GM21381 (cell line): ENCODE measurements around the gene CEP43.

Experiments
- ATAC-seq: cut with Tn5 transposase; IDR thresholded peaks from one replicate; pipeline ENCODE4 v1.9.1; 2021; ENCODE audit warnings: mild to moderate bottlenecking, moderate library complexity; ENCODE audit not compliant: unreplicated experiment

Gene CEP43, protein sequence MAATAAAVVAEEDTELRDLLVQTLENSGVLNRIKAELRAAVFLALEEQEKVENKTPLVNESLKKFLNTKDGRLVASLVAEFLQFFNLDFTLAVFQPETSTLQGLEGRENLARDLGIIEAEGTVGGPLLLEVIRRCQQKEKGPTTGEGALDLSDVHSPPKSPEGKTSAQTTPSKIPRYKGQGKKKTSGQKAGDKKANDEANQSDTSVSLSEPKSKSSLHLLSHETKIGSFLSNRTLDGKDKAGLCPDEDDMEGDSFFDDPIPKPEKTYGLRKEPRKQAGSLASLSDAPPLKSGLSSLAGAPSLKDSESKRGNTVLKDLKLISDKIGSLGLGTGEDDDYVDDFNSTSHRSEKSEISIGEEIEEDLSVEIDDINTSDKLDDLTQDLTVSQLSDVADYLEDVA

DNA sequence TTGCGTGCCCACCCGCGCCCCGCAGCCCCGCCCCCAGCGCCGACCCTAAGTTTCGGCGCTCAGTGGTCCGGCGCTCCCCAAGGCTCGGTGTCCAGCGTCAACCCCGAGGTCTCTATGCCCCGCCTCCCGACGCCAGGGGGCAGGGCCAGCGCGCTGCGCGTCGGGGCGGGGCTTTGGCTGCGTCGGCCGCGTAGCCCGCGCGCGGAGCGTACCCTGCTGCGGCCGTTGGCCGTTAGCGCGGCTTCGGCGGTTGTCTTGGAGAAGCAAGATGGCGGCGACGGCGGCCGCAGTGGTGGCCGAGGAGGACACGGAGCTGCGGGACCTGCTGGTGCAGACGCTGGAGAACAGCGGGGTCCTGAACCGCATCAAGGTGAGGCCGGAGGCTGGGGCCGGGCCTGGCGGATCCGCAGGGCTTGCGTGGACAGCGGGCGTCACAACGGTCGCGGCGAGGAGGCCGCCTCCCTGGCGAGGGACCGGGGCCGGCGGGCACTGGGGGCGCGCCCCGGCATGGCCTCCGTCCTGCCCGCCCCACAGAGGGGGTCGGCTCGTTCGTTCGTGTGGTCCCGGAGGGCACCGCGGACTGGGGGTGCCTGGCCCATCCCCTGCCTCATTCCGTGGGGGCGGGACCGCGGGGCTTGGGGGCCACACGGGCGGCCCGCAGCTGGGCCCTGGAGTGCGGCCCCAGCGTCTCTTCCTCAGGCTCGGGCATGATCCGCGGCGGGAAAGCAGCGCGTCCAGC, at the start of gene CEP43:
Gene CEP43 (plus strand): TSS at position 253 of the 739 bp plus-strand sequence. CDS start 16 bp downstream, at position 269.
- ATAC-seq: peak; percentile 90

DNA sequence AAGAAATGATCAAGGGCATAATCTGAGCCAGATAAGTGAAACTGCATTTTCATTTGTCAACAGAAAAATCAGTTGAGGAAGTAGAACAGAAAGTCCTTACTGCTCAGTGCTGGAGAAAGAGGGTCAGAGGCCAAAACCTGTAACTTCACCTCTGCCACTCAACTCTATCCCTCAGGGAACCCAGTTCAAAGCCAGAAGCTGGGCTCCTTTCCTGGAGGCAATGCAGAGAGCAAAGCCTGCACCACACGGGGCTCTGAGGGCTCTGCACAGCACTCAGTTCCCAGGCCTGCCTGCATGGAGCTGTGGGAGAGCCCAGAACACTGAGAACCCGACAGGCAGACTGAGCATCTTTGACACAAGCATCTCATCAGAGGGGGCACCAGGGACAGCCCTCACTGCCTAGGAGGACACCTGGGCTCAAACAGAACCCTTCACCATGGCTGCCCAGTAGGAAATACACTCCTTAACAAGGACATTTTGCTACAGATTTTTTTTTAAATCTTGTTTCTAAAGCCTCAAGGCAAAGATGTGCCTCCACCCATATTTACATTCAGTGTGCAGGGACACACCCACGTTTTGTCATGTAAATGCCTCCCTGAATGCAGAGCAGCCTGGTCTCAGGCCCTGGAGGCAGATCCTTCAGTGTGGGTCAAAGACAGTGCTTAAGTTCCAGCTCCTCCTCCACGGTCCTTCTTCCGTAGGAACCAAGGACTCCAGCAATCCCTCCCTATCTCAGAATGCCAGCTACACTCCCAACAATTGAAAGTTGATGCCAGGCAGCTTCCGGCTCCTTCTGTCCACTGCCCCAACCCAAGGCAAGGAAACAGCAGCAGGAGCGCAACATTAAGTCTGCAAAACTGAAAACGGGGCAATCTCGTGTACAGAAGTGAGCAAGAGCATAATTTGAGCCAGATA, 49.4 kb upstream of the CEP43 start:
- ATAC-seq: no peak

DNA sequence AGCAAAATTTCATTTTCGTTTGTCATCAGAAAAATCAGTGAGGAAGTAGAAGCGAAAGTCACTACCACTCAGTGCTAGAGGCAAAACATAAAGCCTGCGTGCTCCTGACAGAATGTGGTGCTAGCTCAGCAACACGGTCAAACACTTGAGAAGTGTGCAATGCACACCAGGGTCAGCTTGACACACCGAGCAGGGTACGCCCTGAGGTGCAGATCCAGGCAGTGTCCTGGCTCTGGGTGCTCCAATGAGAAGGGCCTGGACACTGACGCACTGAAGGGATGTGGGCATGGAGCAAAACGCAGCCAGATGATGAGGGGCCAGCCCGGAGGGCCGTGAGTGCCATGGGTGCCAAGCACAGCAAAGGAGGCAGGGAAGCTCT, 48.8 kb upstream of the CEP43 start:
- peak; percentile 39 for ATAC-seq

- peak; percentile 86 for ATAC-seq
These were observed 48.1 kb upstream of the CEP43 start for GRCh38 chr6:166950892-166951669.

DNA sequence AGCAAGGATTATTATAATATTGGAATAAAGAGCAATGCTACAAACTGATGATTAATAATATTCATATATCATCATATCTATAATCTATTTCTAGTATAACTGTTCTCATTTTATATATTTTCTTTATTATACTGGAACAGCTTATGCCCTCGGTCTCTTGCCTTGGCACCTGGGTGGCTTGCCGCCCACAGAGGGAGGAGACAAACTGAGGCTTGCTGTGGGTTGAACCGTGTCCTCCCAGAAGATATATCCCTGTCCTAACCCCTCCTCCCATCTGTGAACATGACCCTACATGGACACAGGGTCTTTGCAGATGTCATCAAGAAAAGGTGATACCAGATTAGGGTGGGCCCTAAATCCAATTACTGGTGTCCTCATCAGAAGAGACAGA, 47.5 kb upstream of the CEP43 start:
- ATAC-seq: no peak

- ATAC-seq: no peak
These were observed 47.1 kb upstream of the CEP43 start for GRCh38 chr6:166952121-166952520.

- ATAC-seq: no peak
These were observed 46.4 kb upstream of the CEP43 start for GRCh38 chr6:166952567-166953486.

GRCh38 chr6:166954118-166954713, 45.0 kb upstream of the CEP43 start:
- ATAC-seq: no peak

- no peak for ATAC-seq
These were observed 43.9 kb upstream of the CEP43 start for GRCh38 chr6:166955121-166955864.

DNA sequence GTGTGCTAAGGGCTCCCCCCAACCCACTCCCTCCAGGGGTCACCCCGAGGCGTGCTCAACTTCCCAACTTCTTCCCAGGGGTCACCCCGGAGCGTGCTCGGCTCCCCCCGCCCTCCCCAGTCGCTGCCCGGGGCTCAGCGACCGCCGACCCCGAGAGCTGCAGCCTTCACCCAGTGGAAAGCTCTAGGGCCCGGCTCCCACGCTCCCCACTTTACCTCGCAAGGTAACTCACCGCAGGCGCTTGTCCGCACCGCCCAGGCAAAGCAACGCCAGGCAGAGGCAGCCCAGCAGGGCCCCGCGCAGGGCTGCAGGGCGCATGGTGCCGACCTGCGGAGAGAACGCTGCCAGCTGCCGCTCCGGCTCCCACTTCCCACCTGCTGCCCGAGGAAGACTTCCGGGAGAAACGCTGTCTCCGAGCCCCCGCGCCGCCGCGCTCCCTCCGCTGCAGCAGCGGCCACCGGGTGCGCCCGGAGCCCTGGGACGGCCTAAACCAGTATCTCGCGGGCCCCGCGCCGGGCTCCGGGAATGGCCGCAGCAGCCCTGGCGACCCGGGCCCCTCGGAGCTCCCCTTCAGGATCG, 43.2 kb upstream of the CEP43 start:
- ATAC-seq: peak; percentile 2

DNA sequence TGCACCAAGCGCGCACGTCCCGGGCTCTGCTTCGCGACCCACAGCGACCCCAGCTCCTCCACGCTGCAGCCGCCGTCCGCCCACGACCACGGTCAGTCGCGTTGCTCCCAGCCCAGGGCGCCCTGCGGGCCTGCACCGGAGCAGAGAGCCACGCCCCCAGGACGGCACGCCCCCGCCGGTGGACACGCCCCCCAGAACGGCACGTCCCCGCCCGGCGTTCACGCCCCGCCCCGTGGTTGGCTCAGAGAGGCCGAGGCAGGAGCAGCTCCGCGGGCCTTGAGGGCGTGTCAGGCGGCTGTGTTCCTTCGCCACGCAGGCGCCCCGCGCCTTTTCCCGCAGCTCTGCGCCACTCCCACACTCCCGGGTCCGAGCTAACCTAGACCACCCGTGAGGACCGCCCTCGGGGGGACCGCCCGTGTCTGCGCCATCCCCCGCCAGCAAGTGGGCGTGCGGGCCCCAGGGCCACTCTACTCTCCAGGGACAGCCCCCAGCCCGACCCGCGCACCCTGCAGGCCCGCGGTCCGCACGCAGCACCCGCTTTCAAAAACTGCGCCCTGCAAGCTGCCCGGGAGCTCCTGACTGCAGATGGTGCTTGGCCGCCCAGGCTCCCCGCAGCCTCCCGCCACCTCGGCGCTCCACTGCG, 42.6 kb upstream of the CEP43 start, which contains the start of gene RNASET2:
Gene RNASET2 (minus strand): TSS at position 107 of the 643 bp plus-strand sequence. CDS start 368 bp downstream, outside the sequence.
- peak; percentile 60 for ATAC-seq

DNA sequence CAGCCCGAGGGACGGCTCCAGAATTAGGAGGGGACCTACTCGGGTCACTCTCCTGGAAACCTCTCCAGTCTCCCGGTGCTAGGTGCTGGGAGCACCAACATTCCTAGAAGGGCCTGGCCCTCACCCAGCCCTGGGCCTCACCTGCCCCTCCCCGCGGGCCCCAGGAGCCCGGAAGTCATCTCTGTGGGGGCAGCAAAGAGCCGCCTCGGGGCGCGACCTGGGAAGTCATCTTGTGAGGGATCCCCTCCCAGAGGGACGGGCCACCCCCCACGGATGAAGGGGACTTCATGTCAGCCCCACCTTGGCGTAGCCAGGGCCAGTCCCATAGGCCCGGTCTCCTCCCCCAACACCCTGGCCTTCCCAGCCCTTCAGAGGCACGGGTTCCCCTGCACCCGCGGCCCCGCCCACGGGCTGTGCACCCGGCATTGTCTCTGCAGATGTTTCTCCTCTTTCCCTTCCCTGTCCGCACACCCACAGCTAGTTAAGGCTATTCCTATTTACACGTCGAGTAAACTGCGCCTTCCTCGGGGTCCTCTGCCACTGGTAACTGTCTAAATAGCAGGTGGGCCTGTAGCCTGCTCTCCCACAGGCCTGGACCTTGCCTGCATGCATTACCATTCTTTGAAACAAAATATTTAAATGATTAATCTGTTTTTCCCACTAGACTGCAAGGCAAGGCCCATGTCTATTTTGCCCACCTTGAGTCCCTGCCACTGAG, 42.0 kb upstream of the CEP43 start:
- peak; percentile 38 for ATAC-seq

DNA sequence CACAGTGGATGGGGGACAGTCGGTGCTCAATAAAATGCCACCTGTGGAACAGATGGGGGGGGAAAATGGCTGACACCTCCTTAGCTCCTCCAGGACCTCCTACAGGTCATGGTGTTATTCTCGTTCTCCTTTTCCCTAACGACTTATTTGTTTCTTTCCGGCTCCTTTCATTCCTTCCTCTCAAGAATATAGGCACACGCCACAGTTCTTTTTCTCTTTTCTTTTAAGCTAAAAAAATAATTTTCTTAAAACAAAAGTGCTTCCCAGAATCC, 41.5 kb upstream of the CEP43 start:
- no peak for ATAC-seq

DNA sequence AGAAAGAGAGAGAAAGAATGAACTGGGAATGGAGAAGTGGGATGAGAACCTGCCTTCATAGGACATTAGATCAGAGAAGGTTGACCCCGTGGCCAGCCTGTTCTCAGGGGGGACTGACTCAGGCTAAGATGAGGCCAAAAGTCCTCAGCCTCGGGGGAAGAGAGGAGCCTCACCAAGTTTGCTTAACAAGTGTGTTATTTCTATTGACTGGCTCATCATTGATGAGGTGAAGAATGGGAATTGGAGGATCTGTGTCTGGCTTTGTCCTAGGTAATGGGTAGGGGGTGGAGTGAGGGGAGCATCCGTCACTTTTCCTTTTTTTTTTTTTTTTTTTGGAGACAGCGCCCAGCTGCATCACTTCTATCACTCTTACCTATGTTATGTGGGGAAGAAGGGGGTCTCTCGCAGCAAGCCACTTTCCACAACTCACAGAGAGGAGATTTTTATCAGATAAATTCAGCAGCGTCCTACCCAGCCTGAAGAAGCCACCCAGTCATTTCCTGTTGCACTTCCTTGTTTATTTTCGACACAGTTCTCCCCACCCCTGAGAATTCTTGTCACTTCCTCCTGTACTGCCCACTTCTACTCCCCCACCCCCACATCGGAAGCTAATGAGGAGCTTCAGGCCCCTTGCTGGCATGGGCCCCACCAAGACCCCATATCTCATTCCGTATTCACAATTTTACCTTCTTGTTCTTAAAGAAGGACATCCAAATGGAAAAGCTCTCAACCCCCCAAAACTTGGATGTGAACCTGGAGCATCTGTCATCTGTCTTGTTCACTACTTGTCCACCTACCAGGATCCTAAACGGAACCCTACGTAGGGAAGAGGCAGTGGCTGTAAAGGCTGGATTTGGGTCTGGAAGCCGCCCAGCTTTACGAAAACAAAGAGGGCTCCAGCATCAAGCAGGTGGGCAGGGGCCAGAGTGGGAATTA, 40.0 kb upstream of the CEP43 start:
- ATAC-seq: peak; percentile 23

GRCh38 chr6:166959911-166960608, 39.1 kb upstream of the CEP43 start:
- no peak for ATAC-seq
